WERI-Rb-1 (cell line): ENCODE measurements around the gene SMOC2.

Source experiments
- DNase-seq: peaks from one replicate; pipeline ENCODE4 v3.0.0-alpha.2; 2020
- H3K27ac ChIP-seq: fragments of 250-450 bp; sonication (Bioruptor Pico); 2 replicates; pipeline ENCODE4 v1.5.1; 2020; ENCODE audit warnings: mild to moderate bottlenecking, moderate library complexity
- H3K27me3 ChIP-seq: fragments of 250-450 bp; sonication (Bioruptor Pico); 2 replicates; pipeline ENCODE4 v1.5.1; 2021; ENCODE audit warnings: mild to moderate bottlenecking, low read depth, moderate library complexity; ENCODE audit not compliant: insufficient read depth, severe bottlenecking
- H3K36me3 ChIP-seq: fragments of 250-450 bp; sonication (Bioruptor Pico); 2 replicates; pipeline ENCODE4 v1.5.1; 2020; ENCODE audit warnings: mild to moderate bottlenecking, moderate library complexity
- H3K4me3 ChIP-seq: 2 replicates; pipeline ENCODE4 v1.5.1; 2011; ENCODE audit warnings: low read depth, mild to moderate bottlenecking, control low read depth, low read length
- H3K9me3 ChIP-seq: fragments of 250-450 bp; sonication (Bioruptor Pico); 2 replicates; pipeline ENCODE4 v1.5.1; 2021; ENCODE audit warnings: mild to moderate bottlenecking, moderate library complexity; ENCODE audit not compliant: severe bottlenecking
- TF ChIP-seq, protein P1 (sequence below): IDR thresholded peaks from 2 replicates; pipeline ENCODE4 v1.5.1; 2011; ENCODE audit warnings: low read depth, mild to moderate bottlenecking, control low read depth, inconsistent platforms, low read length

SMOC2 gene

DNA sequence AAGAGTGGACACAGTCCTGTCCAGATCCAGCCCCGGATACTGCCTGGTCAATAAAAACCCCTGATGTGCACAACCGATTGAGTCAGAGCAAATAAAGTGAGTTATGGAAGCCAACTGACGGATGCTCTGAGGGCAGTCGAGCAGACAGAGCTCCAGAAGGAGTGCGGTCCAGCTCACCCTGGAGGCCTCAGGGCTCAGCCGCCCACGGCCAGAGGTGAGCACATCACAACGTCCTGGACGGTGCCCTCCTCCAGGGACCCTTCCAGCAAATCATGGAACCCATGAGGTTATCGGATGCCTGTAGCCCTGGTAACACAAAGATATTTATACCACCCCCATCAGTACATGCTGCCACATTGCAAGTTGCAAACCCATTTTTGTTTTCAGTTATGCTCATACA is 44.0 kb upstream of the SMOC2 start:
- H3K27ac ChIP-seq: no peak overlapping the region
- no peak overlapping the region for H3K4me3 ChIP-seq
- no peaks in the 10 kb centered on the region for H3K27me3 ChIP-seq
- TF ChIP-seq, protein P1, sequence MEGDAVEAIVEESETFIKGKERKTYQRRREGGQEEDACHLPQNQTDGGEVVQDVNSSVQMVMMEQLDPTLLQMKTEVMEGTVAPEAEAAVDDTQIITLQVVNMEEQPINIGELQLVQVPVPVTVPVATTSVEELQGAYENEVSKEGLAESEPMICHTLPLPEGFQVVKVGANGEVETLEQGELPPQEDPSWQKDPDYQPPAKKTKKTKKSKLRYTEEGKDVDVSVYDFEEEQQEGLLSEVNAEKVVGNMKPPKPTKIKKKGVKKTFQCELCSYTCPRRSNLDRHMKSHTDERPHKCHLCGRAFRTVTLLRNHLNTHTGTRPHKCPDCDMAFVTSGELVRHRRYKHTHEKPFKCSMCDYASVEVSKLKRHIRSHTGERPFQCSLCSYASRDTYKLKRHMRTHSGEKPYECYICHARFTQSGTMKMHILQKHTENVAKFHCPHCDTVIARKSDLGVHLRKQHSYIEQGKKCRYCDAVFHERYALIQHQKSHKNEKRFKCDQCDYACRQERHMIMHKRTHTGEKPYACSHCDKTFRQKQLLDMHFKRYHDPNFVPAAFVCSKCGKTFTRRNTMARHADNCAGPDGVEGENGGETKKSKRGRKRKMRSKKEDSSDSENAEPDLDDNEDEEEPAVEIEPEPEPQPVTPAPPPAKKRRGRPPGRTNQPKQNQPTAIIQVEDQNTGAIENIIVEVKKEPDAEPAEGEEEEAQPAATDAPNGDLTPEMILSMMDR: no peak
- no peak for DNase-seq
- no peaks in the 10 kb centered on the region for H3K36me3 ChIP-seq
- no peaks in the 10 kb centered on the region for H3K9me3 ChIP-seq

DNA sequence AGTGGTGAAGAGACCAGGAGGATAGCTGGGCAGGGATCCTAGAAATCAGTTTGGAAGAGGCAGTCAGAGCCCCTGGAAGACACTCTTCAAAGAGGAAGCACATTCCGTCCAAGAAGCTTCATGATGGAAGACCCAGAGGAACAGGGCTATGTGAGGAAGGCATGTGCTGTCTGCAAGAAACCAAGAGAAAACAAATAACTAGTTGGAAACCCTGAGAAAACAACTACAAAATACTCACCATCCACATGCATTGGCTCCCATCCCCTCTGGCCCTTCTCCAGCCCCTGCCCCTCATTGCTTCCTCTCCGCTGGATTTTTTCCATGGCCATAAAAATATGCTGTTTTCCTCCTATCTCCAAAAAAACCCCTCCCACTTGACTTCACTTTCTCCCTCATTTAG is 40.9 kb upstream of the SMOC2 start:
- Histone ChIP-seq H3K36me3 (no peaks in the 10 kb centered on the region), H3K9me3 (no peaks in the 10 kb centered on the region), H3K4me3 (no peak overlapping the region), H3K27me3 (no peaks in the 10 kb centered on the region), H3K27ac (no peak overlapping the region)
- TF ChIP-seq, protein P1: no peak
- DNase-seq: no peak

DNA sequence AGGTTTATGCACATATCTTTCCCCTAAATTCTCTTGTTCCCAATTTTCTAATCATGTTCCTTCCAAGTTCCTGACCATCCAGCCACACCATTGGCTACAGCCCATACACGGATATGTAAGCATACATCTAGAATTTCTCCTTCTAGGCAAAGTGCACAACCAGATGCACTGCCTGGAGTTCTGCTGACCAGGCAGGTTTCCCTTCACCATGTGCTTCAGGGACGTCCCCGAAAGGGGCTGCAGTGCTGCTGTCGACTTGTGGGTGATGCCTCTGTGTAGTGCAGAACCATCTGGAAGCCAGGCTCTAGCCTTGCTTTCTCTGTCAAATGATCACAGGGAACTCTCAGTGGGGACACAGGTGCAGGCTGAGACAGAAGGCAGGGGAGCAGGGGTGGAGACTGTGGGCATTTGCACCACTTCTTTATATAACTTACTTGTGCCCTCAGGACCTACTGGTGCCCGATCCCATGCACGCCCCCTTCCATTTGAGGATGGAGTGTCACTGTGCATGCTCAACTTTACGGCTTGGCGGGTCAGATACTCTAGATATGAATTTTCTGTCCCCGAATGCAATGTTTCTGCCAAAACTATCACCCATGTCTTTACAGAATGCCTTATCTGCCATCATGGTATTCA is 37.5 kb upstream of the SMOC2 start:
- no peaks in the 10 kb centered on the region for H3K27me3 ChIP-seq
- DNase-seq: no peak
- no peaks in the 10 kb centered on the region for H3K36me3 ChIP-seq
- TF ChIP-seq, protein P1: no peak
- H3K4me3 ChIP-seq: no peak overlapping the region
- no peak overlapping the region for H3K27ac ChIP-seq
- H3K9me3 ChIP-seq: no peaks in the 10 kb centered on the region

DNA sequence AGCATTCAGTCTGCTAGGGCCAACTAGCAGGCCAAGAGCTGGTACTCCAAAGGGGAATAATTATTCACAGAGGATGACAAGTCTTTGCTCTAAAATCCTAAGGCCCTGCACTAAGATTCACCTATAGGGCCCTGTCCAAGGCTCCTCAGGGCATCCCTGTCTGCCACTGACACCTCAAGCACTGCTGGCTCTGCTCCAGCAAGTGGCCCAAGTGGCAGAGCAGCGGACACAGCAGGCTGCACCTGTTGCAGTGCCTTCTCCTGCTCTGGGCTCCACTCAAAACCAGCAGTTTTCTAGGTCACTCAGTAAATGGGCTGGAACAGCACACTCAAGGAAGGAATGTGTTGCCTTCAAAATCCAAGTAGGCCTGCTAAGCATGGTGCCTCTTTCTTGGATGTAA is 36.4 kb upstream of the SMOC2 start:
- Histone ChIP-seq H3K27me3 (no peaks in the 10 kb centered on the region), H3K27ac (no peak overlapping the region), H3K9me3 (no peaks in the 10 kb centered on the region), H3K4me3 (no peak overlapping the region), H3K36me3 (no peaks in the 10 kb centered on the region)
- TF ChIP-seq, protein P1: no peak
- no peak for DNase-seq

DNA sequence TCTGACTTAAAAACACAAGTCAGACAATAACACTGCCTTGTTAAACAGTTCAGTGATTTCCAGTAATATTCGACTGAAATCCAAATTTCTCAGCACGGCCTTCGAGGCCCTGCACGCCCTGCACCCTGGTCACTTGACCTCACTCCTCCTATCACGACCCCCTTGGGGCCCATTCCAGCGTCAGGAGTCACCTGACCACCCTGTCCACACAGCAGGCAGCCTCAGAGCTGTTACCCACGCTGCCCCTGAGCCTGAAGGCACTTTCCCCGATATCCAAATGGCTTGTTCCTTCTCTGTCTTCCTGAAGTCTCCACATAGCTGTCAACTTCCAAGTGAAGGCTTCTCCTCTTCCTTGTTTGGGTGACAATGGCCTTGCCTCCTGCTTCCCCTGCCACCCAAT is 33.1 kb upstream of the SMOC2 start:
- no peak for DNase-seq
- Histone ChIP-seq H3K4me3 (no peak overlapping the region), H3K9me3 (no peaks in the 10 kb centered on the region), H3K27ac (no peak overlapping the region), H3K36me3 (no peaks in the 10 kb centered on the region), H3K27me3 (no peaks in the 10 kb centered on the region)
- TF ChIP-seq, protein P1: no peak

DNA sequence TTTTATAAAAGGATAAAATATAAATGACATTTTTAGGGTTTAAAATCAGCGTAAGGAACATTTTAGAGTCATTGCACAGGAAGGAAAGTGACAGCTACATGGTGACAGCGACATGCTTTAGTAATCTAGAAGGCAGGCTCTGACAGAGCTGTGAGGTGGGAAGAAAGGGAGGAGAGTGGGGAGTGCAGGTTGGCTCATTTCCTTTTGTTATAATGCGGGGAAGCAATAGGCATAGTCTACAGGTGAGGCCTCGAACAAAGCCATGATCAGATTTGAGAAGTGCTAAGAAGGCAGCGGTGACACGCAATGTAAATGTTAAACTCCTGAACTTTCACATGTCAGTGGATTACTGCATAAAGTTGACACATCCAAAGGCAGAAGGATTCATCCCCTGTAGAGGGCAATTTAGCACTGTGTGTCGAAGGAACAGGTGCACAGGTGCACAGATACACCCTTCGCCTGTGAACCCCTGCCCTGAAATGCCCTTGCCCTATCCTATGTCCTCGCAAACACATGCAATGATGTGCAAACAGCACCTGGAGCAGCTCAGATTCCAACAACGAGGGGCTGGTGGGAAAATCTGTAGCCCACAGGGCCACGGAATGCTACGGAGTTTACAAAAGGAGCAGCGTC is 32.4 kb upstream of the SMOC2 start:
- DNase-seq: no peak
- Histone ChIP-seq H3K9me3 (no peaks in the 10 kb centered on the region), H3K36me3 (no peaks in the 10 kb centered on the region), H3K27ac (no peak overlapping the region), H3K27me3 (no peaks in the 10 kb centered on the region), H3K4me3 (no peak overlapping the region)
- TF ChIP-seq, protein P1: no peak
